MM.1S (cell line): ENCODE measurements around the gene MACROD1.

Source experiments
- CTCF ChIP-seq: fragments of 300-600 bp; sonication (generic); IDR thresholded peaks from 2 replicates; pipeline ENCODE4 v1.5.1; 2016; ENCODE audit warnings: antibody characterized with exemption, low read length, mixed read lengths
- EZH2phosphoT487 ChIP-seq: fragments of 300-600 bp; sonication (generic); IDR thresholded peaks from 2 replicates; pipeline ENCODE4 v1.6.1; 2018; ENCODE audit warnings: antibody characterized with exemption, low read length

DNA sequence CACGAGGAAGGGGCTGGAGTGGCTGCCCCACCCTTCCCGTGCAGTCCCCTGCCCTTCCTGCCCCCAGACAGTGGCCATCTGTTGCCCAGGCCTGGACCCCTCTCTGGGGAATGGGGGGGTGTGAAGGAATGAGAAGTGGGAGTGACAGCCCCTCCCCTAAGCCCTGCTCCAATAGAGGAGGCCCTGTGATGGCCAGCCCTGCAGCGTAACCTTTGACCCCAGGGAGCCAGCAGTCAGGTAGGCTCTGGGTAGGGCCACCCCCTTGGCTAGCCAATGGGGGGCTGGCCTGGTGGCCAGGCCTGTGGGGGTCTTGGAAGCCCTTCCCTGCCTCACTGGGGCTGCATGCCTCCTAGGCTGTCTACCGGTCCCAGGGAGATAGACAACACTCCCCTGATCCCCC, 123.6 kb downstream of the MACROD1 start:
- no peak for TF ChIP-seq CTCF
- TF ChIP-seq EZH2phosphoT487: no peak
